Metanephros (tissue), 1 donor: ENCODE results near the gene C6. TPM values are rescaled to one million over a fixed set of nuclear protein-coding genes. Genes with fewer than 3 reads are reported as not detected.

Experiments
- total RNA-seq: library from RNA; depleted of rRNA; stranded (reverse); fragments of >200 nt; gene quantifications from one replicate; pipeline ENCODE4 v1.2.3, GENCODE V29; 2014

Gene C6
- 0.88 TPM for total RNA-seq

GRCh38 chr5:41213340-41213739, at the start of gene C6:
C6 (minus strand) TSS chr5:41213532; CDS start chr5:41203230, 10,302 bp downstream.

Other genes with a start within 250 kb of the C6 start
- not detected for gene MROH2B, start 142.2 kb downstream of the C6 start, total RNA-seq